Measurements from ENCODE around the gene AP1B1.

AP1B1 gene

GRCh38 chr22:29301716-29302401, 86.5 kb downstream of the AP1B1 start:
- in situ Hi-C loops (cut with MboI; ENCODE audit: low sequenced_read_pairs) = no loop called here

GRCh38 chr22:29300807-29301601, 87.4 kb downstream of the AP1B1 start:
- in situ Hi-C loops (cut with MboI; ENCODE audit: low sequenced_read_pairs) = no loop called here

- in situ Hi-C loops (cut with MboI; ENCODE audit: low sequenced_read_pairs) = no loop called here
These were observed 87.9 kb downstream of the AP1B1 start for GRCh38 chr22:29300467-29300806.

GRCh38 chr22:29299136-29299900, 89.1 kb downstream of the AP1B1 start:
- in situ Hi-C loops (cut with MboI; ENCODE audit: low sequenced_read_pairs) = no loop called here

GRCh38 chr22:29298641-29299040, 89.7 kb downstream of the AP1B1 start:
- in situ Hi-C loops (cut with MboI; ENCODE audit: low sequenced_read_pairs) = no loop called here

- in situ Hi-C loops (cut with MboI; ENCODE audit: low sequenced_read_pairs) = no loop called here
These were observed 96.0 kb downstream of the AP1B1 start for GRCh38 chr22:29292379-29292778.

GRCh38 chr22:29291215-29291614, 97.2 kb downstream of the AP1B1 start:
- in situ Hi-C loops (cut with MboI; ENCODE audit: low sequenced_read_pairs) = no loop called here

- in situ Hi-C loops (cut with MboI; ENCODE audit: low sequenced_read_pairs) = no loop called here
These were observed 98.3 kb downstream of the AP1B1 start for GRCh38 chr22:29290061-29290460.

- in situ Hi-C loops (cut with MboI; ENCODE audit: low sequenced_read_pairs) = no loop called here
These were observed 99.5 kb downstream of the AP1B1 start for GRCh38 chr22:29288837-29289236.

- in situ Hi-C loops (cut with MboI; ENCODE audit: low sequenced_read_pairs) = no loop called here
These were observed 104.2 kb downstream of the AP1B1 start for GRCh38 chr22:29284196-29284595.

- in situ Hi-C loops (cut with MboI; ENCODE audit: low sequenced_read_pairs) = no loop called here
These were observed 110.4 kb downstream of the AP1B1 start for GRCh38 chr22:29277927-29278326.

All from HL-60/S4 (cell line).